ENCODE measurements around the gene ENOX1.
"Not testable (repeated sequence)": the region's sequence is repeated elsewhere in the genome, so short reads cannot be mapped to it uniquely, and the experiment has no call there.

Gene ENOX1

DNA sequence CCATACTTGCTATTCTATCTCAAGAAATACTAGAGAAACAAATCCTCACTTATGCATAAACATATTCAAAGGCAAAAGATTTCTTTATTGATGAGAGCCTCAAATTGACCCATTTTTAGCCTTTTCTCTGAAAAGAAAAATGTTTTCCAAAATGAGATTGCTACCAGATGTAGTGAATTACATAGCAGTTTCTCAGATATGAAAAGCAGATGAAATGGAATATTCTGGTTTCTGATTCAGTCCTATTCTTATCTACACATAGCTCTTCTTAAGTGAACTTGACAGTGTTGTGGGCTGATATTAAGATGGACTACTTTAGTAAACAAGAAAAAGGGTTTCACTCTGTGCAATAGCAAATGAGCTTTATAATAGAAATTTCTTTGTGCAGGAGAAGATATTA is 579.9 kb downstream of the ENOX1 start:
- no peak for DNase-seq (ENCODE audit: low read depth in 2 of 2)

DNA sequence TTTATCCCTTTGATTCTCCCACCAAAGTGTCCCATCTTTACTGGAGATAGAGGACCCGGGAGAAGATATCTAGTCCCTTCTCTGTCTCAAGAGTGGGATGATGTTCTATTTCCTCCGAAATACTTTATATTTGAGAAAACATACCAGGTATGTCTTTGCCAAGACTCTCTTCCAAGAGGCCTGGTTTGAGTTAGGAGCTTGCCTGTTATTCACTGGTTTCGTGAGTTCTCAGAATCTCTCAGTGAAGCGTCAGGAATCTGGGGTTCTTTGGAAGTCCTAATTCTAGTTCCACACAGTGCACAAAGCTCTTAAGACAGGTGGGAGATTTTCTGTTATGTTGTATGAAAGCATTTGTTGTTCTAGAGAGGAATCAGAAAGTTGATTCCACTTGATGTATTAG is 581.4 kb downstream of the ENOX1 start:
- no peak for DNase-seq (ENCODE audit: low read depth in 2 of 2)

DNA sequence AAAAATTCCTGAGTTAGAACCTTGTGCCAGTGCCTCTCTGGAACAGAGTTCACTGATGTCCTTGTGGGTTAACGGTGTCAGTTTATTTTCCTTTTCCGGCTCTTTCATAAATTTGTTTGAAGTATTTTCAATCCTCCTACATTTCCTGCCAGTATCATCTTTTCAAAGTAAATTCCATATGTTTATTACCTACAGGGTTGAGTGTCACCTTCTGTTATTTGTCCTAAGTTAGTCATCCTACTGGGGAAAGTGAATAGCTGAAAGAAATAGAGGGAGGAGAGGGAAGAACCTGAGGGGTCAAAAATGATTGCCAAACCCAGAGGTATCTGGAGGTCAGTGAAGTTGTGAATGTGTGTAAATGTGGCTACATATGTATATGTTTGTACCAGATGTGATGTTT is 582.2 kb downstream of the ENOX1 start:
- DNase-seq (ENCODE audit: low read depth in 2 of 2), result no peak

DNA sequence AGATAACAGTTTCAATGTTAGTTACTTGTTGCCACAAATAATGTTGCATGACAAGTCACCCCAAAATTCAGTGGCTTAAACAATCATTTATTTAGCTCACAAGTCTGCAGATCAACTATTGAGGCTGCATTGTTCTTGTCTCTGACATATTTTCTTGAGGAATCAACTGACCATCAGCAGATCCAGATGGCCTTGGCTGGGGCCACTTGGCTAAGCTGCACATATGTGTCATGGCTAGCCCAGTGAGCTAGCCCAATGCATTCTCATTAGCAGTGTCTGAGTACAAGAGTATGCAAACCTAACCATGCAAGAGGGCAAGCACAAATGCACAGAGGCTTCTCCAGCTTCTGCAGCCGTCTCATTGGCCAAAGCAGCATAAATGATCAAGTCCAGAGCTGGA is 583.0 kb downstream of the ENOX1 start:
- no peak for DNase-seq (ENCODE audit: low read depth in 2 of 2)

DNA sequence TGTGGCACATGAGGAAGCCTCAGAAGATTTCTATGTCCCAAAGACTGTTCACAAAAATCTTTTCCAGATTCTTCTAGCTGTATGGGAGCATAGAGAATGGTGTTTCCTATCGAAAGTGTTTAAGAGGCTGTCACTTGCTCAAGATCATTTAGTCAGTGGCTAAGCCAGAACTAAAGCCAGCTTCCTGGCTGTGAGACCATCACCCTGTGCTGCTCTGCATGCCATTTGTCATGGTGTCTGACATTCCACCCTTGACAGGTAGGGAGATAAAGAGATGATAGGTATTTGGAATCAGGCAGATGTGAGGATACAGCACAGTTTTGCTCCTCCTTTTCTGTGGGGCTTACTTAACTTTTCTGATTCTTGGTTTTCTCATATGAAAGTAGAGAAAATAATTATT is 586.0 kb downstream of the ENOX1 start:
- DNase-seq (ENCODE audit: low read depth in 2 of 2), result no peak

DNA sequence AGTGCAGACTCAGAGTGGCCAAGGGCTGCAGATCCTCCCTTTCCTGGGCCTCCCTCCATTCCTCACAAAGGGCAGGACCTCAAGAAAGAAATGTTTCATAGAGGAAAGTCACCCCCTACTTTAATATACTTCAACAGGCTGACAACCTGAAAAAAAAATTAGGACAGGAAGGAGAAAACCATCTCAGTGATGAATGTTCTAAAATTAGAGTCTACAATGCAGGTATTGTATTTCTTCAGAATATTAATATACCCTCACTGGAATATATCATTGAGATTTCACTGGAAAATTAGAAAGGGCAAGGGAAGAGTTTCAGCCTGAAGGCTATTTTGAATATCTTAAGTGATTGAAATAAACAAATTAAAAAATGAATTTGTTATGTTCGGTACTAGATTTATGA is 586.5 kb downstream of the ENOX1 start:
- no peak for DNase-seq (ENCODE audit: low read depth in 2 of 2)

DNA sequence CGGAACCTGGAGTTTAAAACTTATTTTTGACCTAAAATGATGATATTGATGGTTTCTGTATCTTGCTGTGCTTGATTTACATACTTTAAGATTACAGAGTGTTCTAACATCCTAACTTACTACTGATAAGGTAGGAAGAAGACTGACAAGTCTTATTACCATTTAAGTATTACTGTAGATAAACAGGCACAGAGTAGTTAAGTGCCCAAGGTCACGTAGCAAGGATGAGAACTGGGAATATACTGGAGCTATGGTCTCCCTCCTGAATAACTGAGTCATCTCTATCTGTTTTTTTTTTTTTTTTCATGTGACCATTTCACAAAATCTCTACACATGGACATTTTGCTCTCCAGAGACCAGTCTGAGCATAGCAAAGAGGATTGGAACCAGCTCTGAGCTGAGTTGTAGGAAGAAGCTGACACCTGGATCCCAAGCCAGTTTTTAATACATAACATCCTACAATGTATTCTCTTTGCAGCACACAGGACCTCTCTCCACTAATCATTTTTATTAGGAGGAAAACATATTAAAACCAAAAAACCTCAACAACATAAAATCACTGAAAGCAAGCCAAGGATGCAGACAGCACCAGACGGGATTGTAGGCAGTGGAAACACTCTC is 589.9 kb downstream of the ENOX1 start:
- DNase-seq (ENCODE audit: low read depth in 2 of 2), result no peak

DNA sequence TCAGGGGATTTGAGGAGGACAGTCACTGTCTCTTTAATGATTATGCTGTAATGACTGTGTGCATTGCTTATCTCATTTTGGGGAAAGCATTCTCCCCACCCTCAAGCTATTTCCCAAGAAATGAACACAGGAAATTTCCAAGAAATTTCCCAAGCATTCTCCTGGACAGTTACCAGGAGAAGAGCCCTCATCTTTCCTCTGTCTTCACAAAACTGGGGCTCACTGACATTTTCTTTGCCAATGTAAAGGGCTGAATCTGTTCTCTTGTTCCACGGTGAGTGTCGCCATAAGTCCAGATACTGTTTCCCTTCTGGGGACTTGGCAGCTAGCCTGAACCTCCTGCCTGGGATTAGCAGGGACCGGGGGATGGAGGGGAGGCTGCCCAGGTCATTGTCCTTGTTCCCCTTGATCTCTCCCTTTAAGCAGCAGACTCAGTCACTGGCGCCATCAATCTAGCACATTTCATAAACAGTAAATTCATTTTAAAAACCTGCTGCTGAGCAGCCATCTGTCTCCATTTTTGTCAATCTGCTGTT is 590.6 kb downstream of the ENOX1 start:
- no peak for DNase-seq (ENCODE audit: low read depth in 2 of 2)

DNA sequence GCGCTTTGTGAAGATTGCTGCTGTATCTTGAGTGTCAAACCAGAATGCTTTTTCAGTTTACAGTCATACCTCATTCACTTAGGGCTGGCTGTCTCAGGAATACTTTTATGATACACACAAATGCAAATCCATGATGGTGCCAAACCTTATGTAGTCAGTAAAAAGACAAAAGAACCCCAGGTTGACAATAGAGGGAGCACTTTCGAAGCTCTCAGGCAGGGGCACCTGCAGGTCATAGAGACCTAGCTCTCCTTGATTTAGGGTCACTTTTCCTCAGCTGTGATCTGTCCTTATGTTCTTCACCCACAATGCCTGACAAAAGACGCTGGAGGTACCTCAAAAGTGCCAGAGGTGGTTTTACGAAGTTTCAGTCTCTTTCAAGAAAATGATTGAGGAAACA is 591.2 kb downstream of the ENOX1 start:
- no peak for DNase-seq (ENCODE audit: low read depth in 2 of 2)

DNA sequence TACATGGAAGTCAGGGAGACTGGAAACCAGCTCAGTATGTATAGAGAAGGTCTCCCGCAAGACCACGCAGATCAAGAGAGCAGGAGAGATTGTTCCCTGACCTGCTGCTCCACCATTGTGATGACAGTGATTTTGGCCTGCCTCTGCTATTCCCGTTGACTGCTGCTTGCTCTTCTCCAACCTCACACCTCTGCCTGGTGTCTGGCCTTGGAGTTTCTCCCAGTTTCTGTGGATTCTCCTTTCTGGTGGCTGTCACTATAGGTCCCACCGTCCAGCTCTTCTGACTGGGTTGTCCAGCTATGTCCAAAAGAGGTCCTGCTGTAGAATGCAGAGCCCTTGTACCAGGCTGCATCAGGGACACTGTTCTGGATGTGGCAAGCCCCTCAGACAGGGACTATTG is 591.7 kb downstream of the ENOX1 start:
- DNase-seq (ENCODE audit: low read depth in 2 of 2), result no peak

DNA sequence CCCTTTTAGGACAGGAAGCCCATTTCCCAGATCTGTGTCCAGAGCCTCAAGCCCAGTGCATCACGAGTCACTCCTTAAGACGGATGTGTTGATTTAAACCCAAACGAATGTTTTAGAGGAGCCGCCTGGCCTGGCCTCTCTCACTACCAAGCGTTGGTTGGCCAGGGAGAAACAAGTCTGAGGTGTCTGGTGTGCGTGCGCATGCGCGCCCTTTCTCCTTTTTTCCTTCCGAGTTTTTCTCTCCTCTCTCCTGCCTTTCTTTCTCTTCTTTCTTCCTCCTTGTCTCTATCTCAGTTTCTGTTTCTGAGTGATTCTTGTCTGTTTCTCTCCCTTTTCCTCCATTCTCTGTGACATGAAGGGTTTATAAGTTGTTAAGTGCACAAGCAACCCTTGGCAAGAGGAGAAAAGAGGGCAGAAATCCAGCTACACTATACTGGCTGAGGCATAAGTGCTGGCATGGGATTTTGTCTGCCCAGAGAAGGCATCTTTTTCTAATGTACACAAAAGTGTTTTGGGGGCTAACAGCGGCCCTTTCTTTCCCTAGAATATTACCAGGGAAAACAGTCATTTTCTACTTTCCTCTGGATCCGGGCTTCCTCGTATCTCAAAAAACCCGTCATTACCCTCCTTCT is 592.9 kb downstream of the ENOX1 start:
- no peak for DNase-seq (ENCODE audit: low read depth in 2 of 2)

DNA sequence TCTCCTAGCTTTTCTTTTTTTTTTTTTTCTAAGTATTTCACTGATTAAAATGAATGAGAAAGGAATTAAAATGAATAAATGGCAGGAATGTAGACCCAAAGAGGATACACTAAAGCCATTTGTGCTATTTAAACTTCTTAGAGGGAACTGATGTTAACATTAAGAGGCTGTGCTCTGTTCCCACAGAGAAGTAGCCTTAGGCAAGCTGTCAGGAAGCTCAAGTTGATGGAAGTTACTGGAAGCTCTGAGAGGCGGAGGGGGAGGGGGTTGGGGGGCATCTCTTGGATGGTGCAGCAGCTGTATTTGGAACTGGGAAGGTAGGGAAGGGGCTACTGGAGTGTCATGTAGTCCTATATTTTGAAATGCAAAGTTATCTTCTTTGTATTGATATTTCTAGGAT is 595.2 kb downstream of the ENOX1 start:
- DNase-seq (ENCODE audit: low read depth in 2 of 2), result no peak

DNA sequence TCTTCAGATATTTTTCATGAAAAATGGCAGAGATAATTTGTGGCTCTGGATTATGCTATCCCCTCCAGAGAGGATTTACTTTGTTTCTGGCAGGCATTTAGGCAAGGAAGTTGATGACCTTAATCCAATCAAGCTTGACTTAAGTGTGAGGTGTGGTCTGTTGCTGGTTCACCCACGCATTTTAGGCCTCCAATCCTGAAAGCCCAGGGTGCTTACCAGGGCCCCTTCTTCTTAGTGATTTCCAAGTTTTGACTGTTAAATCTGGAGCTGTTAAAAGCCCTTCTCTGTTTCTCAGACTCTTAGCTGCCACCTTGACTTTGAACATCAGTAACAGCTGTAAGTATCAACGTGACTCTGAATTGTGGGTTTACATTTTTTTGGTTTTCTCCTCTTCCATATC is 601.5 kb downstream of the ENOX1 start:
- no peak for DNase-seq (ENCODE audit: low read depth in 2 of 2)

DNA sequence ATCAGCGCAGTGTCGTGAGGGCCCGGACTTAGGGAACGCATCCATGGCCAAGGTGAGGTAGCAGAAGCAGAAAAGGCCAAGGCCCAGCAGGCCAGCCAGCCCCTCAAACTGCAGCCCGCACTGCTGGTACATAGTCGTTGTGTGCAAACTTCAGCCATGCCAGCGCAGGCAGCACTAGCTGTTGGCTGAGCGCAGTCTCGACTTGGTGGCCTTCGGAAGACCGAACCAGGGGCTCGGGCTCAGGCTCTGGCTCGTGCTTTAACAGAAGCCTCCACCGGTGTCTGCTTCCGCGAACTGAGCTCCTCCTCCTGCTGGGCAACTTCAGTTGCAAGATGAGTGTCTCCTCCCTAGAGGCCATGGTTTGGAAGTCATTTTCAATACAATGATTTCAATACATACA is 605.9 kb downstream of the ENOX1 start:
- no peak for DNase-seq (ENCODE audit: low read depth in 2 of 2)

DNA sequence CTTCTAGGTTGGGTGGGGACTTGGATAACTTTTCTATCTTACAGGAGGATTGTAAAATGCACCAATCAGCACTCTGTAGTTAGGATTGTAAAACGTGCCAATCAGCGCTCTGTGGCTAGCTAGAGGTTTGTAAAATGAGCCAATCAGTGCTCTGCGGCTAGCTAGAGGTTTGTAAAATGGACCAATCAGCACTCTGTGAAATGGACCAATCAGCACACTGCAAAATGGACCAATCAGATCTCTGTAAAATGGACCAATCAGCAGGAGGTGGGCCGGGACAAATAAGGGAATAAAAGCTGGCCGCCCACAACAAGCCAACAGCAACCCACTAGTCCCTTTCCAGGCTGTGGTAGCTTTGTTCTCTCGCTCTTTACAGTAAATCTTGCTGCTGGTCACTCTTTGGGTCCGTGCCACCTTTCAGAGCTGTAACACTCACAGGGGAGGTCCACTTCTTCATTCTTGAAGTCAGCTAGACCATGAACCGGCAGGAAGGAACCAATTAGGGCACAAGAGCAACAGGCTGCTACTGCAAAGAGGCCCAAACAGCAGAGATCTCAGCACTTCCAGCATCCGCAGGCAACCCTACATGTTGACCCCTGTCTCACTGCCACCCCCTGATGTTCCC is 606.6 kb downstream of the ENOX1 start:
- no peak for DNase-seq (ENCODE audit: low read depth in 2 of 2)

DNA sequence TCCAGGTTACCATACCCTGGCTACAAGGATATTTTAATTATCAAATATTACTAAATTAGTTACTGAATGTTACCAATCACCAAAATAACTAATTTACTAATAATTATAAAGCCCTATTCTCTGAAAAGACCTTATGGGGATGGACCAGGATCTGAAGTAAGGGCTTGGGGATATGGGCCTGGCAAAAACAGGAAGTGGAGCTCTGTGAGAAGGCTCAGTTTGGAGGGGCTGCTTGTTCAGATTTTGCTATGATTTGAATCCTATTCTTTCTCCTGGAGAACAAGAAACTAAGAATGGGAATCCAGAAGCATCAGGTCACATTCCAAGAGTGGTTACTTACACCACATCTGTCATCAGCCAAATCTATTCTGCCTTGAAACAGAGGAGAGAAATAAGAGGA is 615.3 kb downstream of the ENOX1 start:
- no peak for DNase-seq (ENCODE audit: low read depth in 2 of 2)

DNA sequence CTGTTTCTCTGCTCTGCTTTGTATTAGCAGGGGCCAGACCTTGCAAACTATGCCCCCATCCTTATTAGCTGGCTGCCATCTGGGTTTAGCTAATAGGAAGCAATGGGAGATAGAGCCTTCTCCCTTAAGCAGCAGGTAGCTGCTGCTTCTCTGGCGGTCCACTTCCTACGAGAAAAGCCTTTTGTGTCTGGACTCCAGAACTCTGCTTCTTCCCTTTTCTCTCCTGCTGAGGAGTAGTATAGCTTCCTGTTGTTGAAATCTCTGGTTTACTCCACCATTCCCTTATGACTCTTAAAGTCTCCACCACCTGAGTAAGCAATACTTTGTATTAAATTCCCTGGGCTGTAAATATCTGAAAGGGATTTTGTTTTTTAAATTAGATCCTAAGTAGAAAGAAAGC is 616.3 kb downstream of the ENOX1 start:
- no peak for DNase-seq (ENCODE audit: low read depth in 2 of 2)

DNA sequence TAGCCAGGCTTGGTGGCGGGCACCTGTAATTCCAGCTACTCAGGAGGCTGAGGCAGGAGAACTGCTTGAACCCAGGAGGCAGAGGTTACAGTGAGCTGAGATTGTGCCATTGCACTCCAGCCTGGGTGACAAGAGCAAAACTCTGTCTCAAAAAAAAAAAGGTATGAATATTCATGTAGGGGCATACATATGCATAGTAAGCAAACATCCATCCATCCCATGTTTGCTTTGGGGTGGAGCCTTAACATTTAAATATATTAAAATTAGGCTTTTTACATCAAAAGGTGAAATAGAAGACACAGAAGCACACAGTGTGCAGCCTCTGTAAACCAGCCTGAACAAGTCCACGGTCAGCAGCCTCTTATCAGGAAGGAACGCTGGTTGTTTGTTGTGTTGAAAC is 618.3 kb downstream of the ENOX1 start:
- DNase-seq (ENCODE audit: low read depth in 2 of 2), result not testable (repeated sequence)

DNA sequence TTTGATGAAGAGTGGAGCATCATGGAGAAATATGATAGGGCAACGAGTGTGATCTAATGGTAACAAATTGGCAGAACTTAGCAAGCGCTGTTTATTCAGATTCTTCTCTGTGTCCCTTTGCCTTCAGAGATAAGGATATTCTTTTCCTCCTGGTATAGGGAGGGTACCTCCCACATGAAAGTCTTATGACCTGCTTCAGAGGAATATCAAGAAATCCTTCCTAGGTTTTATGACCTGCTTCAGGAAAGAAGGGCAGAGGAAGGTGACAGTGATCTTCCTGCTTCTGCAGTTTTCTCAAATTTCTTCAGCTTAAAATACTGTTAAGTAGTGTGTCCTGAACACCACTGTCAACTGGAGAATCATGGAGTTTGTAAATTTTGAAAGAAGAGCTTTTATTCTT is 619.0 kb downstream of the ENOX1 start:
- DNase-seq (ENCODE audit: low read depth in 2 of 2), result no peak

DNA sequence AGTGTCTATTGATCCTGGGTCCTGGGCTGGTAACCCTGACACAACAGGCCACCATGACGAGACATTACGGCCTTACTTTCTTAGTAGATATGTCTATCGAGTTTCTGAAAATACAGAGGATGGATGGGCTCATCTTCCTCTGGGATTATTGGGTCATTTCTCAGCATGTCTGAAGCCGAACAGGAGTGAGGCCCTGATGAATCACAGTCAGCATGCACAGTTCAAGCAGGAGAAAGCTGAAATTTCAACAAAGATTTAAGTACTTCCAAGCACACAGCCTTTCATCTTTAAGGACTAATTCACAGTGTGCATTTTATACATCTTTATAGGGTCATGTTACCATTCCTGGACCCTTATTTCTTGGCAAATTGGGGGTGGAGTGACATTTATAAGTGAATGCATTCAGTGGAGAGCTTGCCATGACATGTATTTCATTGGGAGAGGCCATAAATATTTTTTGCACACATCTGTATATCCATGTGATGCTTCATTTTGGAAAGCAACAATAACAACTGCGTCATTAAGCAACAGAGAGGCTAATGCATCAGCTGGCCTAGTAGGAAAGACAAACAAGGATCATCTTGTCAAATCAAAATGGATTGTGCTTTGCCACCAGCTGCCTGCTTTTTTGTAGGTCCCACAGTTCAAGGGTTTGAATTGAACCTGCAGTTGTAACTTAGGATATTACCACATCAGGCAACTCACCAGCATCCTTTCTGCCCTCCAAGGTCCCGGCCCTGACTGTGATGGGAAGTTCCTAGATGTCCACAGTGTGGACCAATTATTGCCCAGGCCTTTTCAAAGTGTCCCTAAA is 619.9 kb downstream of the ENOX1 start:
- no peak for DNase-seq (ENCODE audit: low read depth in 2 of 2)
